A673 (cell line): ENCODE measurements around the gene GNL3. TPM values are rescaled to one million over a fixed set of nuclear protein-coding genes. Genes with fewer than 3 reads are reported as not detected.

Source experiments
- BruUV-seq: library from RNA; stranded (reverse); fragments of 400-500 nt; replicated peaks from 2 replicates; lab custom pipeline; 2021; lab: Mats Ljungman, UMichigan
- CTCF ChIA-PET: fragments of 300-600 bp; sonication (Branson Sonifier 250); formaldehyde crosslinking; loops from one replicate; lab custom pipeline; 2022; ENCODE audit warnings: antibody characterized with exemption; lab: Charles Lee
- POLR2A ChIA-PET: fragments of 300-600 bp; sonication (Branson Sonifier 250); formaldehyde crosslinking; loops from one replicate; lab custom pipeline; 2022; ENCODE audit warnings: antibody characterized with exemption; ENCODE audit not compliant: low non-redundant PET; lab: Charles Lee
- DNase-seq: peaks from one replicate; pipeline ENCODE4 v3.0.0-alpha.2; 2015; ENCODE audit warnings: low spot score
- H3K27ac ChIP-seq: fragments of 200-600 bp; sonication (generic); 2 replicates; pipeline ENCODE4 v1.5.1; 2016; ENCODE audit warnings: mixed run types, low read depth, mild to moderate bottlenecking, mixed read lengths, antibody characterized with exemption, low read length; ENCODE audit not compliant: poor library complexity, severe bottlenecking
- H3K27me3 ChIP-seq: fragments of 200-600 bp; sonication (generic); replicated peaks from 2 replicates; pipeline ENCODE4 v1.6.1; 2017; ENCODE audit warnings: mixed run types, low read depth, mild to moderate bottlenecking, mixed read lengths, antibody characterized with exemption, low read length; ENCODE audit not compliant: insufficient read depth, poor library complexity
- H3K36me3 ChIP-seq: fragments of 200-600 bp; sonication (generic); 2 replicates; pipeline ENCODE4 v1.6.1; 2016; ENCODE audit warnings: mixed run types, mild to moderate bottlenecking, mixed read lengths, antibody characterized with exemption, low read length; ENCODE audit not compliant: insufficient read depth, poor library complexity, severe bottlenecking
- H3K4me1 ChIP-seq: fragments of 200-600 bp; sonication (generic); 2 replicates; pipeline ENCODE4 v1.6.1; 2017; ENCODE audit warnings: mixed run types, mild to moderate bottlenecking, mixed read lengths, antibody characterized with exemption, low read length; ENCODE audit not compliant: insufficient read depth, poor library complexity, severe bottlenecking
- H3K4me3 ChIP-seq: fragments of 200-600 bp; sonication (generic); 2 replicates; pipeline ENCODE4 v1.5.1; 2016; ENCODE audit warnings: low read depth, mixed run types, mild to moderate bottlenecking, mixed read lengths, low read length; ENCODE audit not compliant: poor library complexity, severe bottlenecking
- H3K9me3 ChIP-seq: fragments of 200-600 bp; sonication (generic); 2 replicates; pipeline ENCODE4 v1.6.1; 2016; ENCODE audit warnings: mixed run types, low read depth, mild to moderate bottlenecking, mixed read lengths, antibody characterized with exemption, low read length; ENCODE audit not compliant: poor library complexity, severe bottlenecking
- CTCF ChIP-seq: fragments of 300-800, 200-600 bp; sonication (generic); conservative IDR thresholded peaks from 2 replicates; pipeline ENCODE4 v1.5.1; 2017; ENCODE audit warnings: low read depth, mild to moderate bottlenecking, antibody characterized with exemption, low read length, moderate library complexity, mixed read lengths
- EZH2 ChIP-seq: fragments of 200-600 bp; sonication (generic); IDR thresholded peaks from 2 replicates; pipeline ENCODE4 v1.6.1; 2017; ENCODE audit warnings: borderline replicate concordance, low read depth, mild to moderate bottlenecking, mixed read lengths, antibody characterized with exemption, low read length; ENCODE audit not compliant: poor library complexity, severe bottlenecking
- intact Hi-C: fragments of 100-400 bp; cut with micrococcal nuclease; formaldehyde crosslinking; loops from one replicate; pipeline ENCODE4 v1.10.0; 2022; ENCODE audit not compliant: unreplicated experiment
- total RNA-seq: library from RNA; stranded (reverse); gene quantifications from 2 replicates; pipeline ENCODE4 v1.2.3, GENCODE V29; 2021

Gene GNL3
- total RNA-seq, 1 experiment from 2014 or later: 110 TPM

- no peaks in the 10 kb centered on the region for H3K9me3 ChIP-seq
- no peak overlapping the region for H3K27ac ChIP-seq
- H3K4me3 ChIP-seq: no peak overlapping the region
- no peak for DNase-seq
- intact Hi-C loops: no loop called here
- no peaks in the 10 kb centered on the region for H3K27me3 ChIP-seq
- no peaks in the 10 kb centered on the region for H3K4me1 ChIP-seq
- ChIA-PET CTCF (no interaction called here), POLR2A (no interaction called here)
- peaks cover 3% of the 10 kb centered on the region for H3K36me3 ChIP-seq
- BruUV-seq: no TSS peak
- no peak for TF ChIP-seq CTCF
- no peak for TF ChIP-seq EZH2
These were observed 47.5 kb downstream of the GNL3 start for GRCh38 chr3:52733256-52733891.

GRCh38 chr3:52739730-52740129, 53.9 kb downstream of the GNL3 start:
- H3K27ac ChIP-seq: no peak overlapping the region
- no peaks in the 10 kb centered on the region for H3K4me1 ChIP-seq
- ChIA-PET POLR2A (no interaction called here), CTCF (no interaction called here)
- BruUV-seq: no TSS peak
- H3K27me3 ChIP-seq: no peaks in the 10 kb centered on the region
- peaks cover 9% of the 10 kb centered on the region for H3K36me3 ChIP-seq
- no peaks in the 10 kb centered on the region for H3K9me3 ChIP-seq
- no peak overlapping the region for H3K4me3 ChIP-seq
- intact Hi-C loops: no loop called here
- no peak for DNase-seq
- TF ChIP-seq CTCF (no peak), EZH2 (no peak)

GRCh38 chr3:52742418-52743041, 56.7 kb downstream of the GNL3 start:
- ChIA-PET POLR2A (no interaction called here), CTCF (no interaction called here)
- intact Hi-C loops: no loop called here
- Histone ChIP-seq H3K36me3 (peaks cover 13% of the 10 kb centered on the region), H3K9me3 (no peaks in the 10 kb centered on the region), H3K27me3 (no peaks in the 10 kb centered on the region), H3K4me1 (no peaks in the 10 kb centered on the region), H3K4me3 (no peak overlapping the region), H3K27ac (no peak overlapping the region)
- BruUV-seq: no TSS peak
- TF ChIP-seq CTCF: peak; percentile 42; the same call in 1 of the 2 replicates
- TF ChIP-seq EZH2: no peak
- DNase-seq: peak; percentile 0
